Measurements from ENCODE around the gene IL10RB.
A peak's percentile ranks its signal among the peaks of the same experiment; 100 is the strongest.

The IL10RB gene

DNA sequence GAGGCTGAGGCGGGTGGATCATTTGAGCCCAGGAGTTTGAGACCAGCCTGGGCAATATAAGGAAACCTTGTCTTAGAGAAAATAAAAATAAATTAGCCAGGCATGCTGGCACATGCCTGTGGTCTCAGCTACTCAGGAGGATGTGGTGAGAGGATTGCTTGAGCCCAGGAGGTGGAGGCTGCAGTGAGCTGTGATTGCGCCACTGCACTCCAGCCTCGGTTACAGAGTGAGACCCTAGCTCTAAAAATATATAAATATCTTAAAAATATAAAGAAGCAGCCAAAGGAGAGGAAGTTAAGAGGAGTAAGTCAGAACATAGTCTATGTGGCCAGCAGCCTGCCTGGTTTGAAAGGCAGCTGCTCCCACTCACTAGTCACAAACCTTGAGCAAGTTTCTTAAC lies 4.5 kb upstream of the IL10RB start:
- no peak for FAIRE-seq
- DNase-seq (ENCODE audit: extremely low spot score, insufficient read length, low read depth): no peak

DNA sequence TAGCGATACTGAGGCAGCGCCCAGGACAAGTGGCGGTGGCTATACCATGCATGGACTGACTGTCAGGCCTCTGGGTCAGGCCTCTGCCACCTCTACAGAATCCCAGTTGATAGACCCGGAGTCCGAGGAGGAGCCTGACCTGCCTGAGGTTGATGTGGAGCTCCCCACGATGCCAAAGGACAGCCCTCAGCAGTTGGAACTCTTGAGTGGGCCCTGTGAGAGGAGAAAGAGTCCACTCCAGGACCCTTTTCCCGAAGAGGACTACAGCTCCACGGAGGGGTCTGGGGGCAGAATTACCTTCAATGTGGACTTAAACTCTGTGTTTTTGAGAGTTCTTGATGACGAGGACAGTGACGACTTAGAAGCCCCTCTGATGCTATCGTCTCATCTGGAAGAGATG lies 3.2 kb upstream of the IL10RB start:
- no peak for FAIRE-seq

DNA sequence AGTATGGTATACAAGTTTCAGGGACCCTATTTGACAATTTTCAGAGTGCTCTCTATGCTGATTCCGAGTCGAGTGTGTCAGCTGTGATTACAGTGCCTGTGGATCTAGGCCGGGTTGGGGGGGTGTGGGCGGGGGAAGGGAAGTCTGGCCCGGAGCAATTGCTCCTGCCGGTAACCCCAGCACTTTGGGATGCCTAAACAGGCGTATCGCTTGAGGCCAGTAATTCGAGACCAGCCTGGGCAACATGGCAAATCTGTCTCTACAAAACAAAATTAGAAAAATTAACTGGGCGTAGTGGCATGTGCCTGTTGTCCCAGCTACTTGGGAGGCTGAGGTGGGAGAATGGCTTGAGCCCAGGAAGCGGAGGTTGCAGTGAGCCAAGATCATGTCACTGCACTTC lies 1.6 kb upstream of the IL10RB start:
- FAIRE-seq: no peak

More for the DNA sequence above, 3.2 kb upstream of the IL10RB start:
- no peak for DNase-seq (ENCODE audit: extremely low spot score, insufficient read length, low read depth)

DNA sequence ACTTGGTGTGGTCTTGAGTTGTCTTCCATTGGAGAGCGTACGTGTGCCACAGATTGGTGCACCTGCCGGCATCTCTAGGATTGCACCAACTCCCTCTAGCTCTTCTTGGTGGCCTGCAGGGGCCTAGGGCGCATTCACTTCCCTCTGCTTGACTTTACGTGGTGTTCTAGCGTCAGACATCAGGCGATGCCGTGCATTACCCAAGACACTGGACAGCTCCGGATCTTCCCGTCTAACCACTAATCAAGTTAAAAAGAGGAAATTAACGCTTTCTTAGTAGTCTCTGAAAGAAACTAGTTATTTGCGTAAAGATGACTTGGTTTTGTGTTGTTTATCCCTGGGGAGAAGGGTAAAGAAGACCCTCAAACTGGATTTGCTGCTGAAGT lies 510 bp upstream of the IL10RB start:
- DNase-seq (ENCODE audit: extremely low spot score, insufficient read length, low read depth) (peak; percentile 33), FAIRE-seq (peak; percentile 71)

More for the DNA sequence above, 1.6 kb upstream of the IL10RB start:
- DNase-seq (ENCODE audit: extremely low spot score, insufficient read length, low read depth): no peak

DNA sequence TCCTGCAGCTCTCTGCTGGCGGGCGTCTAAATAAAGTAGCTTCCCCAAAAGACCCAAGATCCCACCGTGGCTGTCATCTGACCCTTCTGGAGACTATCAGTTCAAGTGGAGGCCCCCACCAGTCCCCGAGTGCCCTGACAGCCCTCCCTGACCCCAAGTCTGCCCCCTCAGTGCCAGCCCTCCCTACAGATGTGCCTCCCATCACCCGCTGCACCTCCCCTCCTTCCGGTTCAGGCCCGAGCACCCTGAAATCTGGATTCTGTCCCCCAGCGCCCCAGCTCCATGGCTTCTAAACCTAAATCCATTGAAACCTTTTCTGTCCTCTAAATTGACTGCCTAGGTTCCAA lies 595 bp downstream of the IL10RB start:
- DNase-seq (ENCODE audit: extremely low spot score, insufficient read length, low read depth) (peak; percentile 15), FAIRE-seq (no peak)

DNA sequence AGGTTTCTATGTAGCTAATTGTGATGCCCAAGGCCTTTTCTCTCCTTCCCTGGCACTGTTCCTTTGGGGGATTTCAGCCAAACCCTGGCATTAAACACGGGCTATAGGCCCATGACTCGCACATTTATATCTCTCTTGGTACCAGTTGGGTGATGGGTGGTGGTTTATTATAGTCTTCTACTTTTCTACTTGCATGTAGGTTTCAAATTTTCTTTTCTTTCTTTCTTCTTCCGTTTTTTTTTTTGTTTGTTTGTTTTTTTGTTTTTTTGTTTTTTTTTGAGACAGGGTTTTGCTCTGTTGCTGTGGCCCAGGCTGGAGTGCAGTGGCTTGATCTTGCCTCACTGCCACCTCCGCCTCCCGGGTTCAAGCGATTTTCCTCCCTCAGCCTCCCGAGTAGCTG lies 1.1 kb downstream of the IL10RB start:
- FAIRE-seq: peak; percentile 50
- DNase-seq (ENCODE audit: extremely low spot score, insufficient read length, low read depth): no peak

DNA sequence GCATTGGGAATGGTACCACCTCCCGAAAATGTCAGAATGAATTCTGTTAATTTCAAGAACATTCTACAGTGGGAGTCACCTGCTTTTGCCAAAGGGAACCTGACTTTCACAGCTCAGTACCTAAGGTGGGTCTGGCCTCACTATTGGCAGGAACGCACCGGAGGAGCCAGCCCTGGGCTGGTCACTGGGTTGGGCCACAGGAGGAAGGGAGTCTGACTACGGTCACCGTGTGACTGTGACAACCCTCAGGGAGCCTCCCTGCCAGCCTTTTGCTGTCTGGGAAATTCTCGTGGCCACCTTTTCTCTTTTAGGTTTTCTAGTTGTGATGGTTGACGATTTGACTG lies 2.2 kb downstream of the IL10RB start:
- no peak for DNase-seq (ENCODE audit: extremely low spot score, insufficient read length, low read depth)
- no peak for FAIRE-seq

DNA sequence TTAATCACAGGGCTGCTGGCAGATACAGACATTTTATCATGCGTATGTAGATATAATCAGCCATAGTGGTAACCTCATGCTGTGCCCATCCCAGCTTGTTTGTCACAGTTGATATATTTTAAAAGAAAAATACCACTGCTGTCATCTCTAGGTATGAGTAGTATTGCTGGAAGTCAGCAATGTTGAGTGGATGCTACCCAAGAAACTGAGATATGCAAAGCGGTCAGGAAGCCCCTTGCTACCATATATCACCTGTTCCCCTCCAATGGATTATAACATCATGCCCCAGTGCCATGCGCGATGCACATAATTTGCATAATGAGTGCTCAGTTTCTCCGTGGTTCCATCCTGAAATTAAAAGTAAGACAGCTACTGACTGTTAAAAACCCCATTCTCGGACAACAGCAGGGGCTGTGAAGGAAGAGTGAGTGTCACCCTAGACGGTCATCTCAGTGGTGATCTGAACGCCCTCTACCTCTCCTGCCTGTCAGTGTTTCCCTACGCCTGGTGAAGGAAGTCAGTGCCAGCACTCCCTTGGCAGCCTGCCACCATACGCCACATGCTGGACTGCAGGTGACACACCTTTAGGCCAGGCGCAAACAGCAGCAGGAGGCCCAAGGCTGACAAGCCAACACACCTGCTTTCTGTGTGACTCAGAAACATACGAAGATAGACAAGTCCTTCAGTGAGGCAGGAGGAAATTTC lies 2.7 kb downstream of the IL10RB start:
- FAIRE-seq (peak; percentile 89), DNase-seq (ENCODE audit: extremely low spot score, insufficient read length, low read depth) (peak; percentile 11)

DNA sequence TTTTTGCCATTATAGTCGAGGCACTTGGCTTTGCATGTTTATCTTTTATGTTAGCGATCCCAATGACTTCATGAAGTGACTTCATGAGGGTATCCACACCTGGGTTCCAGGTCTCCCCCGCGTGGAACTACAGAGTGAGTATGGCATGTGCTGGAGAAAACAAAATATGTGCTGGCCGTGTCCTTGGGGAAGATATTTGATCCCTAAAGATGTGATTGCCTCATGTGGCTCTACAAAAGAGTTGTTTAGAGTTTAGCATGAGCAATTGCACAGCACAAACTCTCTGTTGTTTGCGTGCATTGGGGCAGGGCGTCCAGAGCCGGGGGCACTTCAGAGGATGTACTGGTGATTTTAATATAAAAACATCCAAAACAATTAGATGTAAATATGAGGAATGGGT lies 4.8 kb downstream of the IL10RB start:
- FAIRE-seq (no peak), DNase-seq (ENCODE audit: extremely low spot score, insufficient read length, low read depth) (no peak)

DNA sequence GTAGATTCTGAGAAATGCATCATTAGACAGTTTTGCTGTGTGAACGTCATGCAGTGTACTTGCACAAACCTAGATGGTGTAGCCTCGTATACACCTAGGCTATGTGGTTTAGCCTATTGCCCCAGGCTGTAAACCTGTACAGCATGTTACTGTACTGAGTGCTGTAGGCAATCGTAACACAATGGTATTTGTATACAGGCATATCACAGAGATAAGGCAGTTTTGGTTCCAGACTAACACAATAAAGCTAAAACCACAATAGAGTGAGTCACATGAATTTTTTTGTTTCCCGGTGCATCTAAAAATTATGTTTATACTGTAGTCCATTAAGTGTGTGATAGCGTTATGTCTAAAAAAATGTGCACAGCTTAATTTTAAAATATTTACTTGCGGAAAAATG lies 6.9 kb downstream of the IL10RB start:
- FAIRE-seq (no peak), DNase-seq (ENCODE audit: extremely low spot score, insufficient read length, low read depth) (no peak)

DNA sequence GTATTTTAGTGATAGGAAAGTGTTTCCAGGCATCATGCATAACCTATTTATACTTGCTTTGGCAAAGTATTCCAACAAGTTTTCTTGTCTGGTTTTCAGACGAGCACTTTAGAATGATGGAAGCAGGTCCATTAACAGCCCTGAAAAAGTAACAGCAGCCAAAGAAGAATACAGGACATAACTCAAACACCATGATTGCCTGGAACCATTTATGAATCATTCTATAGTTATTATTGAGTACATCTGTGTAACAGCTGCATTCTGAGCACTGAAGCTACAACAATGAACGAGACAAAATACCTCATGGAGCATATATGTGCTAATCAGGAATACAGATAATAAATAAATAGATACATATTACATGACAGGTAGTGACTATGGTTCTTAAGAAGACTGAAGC lies 12.6 kb downstream of the IL10RB start:
- DNase-seq (ENCODE audit: extremely low spot score, insufficient read length, low read depth): no peak
- FAIRE-seq: no peak

DNA sequence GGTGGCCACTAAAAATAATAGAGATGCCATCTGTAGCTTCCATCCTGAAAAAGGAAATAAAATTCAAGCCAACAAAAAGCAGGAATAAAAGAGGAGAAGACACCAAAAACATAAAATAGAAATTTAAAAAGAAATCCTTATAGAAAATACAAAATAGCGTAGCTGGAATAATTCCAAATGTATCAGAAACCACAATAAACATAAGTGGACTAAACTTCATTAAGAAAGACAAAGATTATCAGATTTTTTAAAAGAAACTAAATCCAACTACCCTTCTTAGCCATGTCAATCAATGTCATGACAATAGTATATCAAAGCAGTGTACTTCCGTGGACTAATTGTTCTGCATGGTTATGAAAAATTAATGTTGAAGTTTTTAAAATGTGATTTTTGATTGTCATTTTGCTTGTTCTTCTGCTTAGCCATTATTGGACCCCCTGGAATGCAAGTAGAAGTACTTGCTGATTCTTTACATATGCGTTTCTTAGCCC lies 13.2 kb downstream of the IL10RB start:
- FAIRE-seq: no peak
- no peak for DNase-seq (ENCODE audit: extremely low spot score, insufficient read length, low read depth)

DNA sequence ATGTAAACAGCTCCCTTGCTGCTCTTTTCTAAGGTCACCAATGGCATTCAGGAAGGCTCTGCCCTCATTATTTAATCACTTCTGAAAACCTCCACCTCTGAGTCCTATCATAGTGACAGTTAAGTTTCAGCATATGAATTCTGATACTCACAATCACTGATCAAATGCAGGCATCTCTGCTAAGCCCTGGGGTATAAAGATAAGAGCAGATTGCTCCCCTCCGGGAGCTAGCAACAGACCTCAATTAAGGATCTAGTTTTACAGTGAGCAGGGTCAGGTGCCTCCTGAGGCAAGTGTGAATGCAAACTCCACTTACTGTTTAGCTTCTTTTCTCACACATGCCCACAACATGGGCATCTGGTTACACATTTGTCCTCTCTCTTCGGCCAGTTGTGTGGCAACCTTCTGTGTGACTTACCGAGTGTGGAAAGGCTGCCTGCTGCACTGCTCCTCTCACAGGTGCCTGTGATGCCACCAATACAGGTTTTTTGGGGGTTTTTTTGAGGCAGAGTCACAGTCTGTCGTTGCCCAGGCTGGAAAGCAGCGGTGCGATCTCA lies 15.0 kb downstream of the IL10RB start:
- DNase-seq (ENCODE audit: extremely low spot score, insufficient read length, low read depth) (no peak), FAIRE-seq (no peak)

DNA sequence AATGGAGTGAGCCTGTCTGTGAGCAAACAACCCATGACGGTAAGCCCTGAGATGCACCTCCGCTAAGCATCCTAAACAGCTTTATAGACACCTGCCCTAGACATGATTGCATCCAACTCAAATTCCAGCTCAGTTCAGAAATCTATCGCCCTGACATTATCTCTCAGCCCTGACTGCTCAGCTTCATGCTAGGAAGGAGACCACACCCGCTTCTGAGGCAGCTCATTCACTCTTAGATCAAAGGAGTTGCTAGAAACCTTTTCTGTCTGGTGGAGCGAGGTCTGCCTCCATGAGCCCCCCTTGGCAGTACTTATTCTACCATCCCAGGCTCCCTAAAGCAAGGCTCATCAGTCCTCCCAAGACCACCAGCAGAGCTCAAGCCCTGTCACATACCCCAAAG lies 17.0 kb downstream of the IL10RB start:
- no peak for DNase-seq (ENCODE audit: extremely low spot score, insufficient read length, low read depth)
- no peak for FAIRE-seq

DNA sequence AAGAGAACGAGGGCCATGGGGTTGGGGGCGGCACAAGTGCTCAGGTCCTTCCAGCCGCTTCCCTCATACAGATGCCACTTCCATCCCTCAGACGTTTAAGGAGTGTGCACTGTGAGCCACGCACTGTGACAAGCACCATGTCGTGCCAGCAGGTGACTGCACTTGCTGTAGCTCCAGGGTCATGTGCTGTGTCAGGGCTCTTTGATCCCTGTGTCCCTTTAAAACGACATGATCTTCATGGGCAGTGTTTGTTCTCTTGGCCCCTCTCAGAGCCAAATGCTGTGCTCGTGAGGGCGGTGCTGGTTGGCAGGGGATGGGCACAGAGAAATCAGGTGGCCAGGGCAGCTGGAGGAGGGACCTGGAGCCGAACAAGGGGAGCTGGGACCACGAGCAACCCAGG lies 19.9 kb downstream of the IL10RB start:
- no peak for DNase-seq (ENCODE audit: extremely low spot score, insufficient read length, low read depth)
- FAIRE-seq: no peak

DNA sequence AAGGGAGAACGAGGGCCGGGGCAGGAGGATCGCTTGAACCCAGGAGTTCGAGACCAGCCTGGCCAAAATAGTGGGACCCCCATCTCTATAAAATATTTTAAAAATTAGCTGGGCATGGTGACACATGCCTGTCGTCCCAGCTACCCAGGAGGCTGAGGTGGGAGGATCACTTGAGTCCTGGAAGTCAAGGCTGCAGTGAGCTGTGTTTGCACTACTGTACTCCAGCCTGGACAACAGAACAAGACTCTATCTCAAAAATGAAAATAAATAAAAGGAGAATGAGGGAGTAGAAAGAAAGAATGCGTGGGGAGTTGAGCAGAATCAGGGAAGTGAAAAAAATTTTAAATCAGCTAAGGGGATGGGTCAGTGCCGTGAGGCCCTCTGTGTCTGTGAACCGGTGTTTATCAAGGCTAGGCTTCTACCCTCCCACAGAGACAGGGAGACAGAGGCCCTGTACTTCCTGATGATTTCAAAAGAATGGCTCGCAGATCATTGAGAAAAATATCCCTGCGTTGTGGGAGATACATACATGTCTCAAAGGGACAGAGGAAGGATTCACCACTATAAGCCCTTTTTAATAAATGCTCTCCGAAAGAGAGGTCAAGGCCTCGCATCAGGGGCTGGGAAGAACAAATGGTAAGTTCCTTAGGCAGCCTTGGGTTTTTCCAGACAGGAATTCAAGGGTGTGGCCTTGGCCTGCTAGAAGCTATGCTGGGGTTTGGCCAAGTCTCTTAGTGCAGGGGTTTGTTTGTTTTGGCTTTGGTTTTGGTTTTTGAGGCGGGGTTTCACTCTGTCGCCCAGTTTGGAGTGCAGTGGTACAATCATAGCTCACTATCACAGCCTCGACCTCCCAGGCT lies 20.7 kb downstream of the IL10RB start:
- no peak for FAIRE-seq

DNA sequence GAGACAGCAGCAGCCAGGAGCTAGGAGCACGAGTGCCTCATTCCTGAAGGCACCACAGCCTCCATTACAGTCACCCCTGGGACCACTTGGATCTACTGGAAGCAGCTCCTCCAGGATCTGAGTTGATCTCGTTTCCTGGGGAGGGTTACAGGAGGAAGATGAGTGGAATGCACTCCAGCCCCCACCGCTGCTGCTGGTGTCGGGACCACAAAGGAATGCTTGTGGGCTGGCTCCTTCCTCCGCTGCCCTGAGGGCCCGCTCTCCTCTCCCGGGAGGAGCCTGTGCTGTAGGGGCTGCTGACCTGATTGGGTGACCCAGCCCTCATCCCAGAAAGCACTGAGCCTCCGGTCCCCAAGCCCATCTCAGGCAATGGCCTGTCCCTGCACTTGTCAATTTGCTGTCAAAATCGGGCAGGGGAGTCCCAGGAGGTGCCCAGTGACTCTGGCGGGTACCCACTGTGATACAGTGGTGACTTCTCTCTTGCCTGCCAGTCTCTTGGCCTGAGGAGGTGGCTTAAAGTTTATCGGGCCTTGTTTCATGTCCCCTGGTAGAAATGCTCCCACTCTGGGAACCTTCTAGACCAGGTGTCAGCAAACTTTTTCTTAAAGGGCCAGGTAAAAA lies 23.1 kb downstream of the IL10RB start:
- FAIRE-seq (no peak), DNase-seq (ENCODE audit: extremely low spot score, insufficient read length, low read depth) (no peak)

More for the DNA sequence above, 20.7 kb downstream of the IL10RB start:
- DNase-seq (ENCODE audit: extremely low spot score, insufficient read length, low read depth): no peak

DNA sequence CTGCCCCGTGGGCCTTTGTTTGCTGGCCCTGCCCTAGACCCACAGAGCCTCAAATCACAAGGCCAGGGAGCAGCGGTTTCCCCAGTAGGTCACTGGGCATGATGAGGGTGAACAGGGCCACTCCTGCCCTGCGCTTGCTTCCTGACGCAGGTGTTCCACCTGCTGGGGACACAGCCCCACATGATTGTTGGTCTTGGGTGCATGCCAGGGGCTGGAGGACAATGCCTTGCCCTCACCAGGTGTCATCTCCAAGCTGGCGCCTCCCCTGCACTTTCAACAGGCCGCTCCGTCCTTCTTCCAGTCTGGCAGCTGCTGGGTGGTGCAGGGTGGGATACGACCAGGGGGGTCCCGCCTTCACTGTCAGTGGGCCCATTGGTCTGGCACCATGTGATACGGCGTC lies 24.3 kb downstream of the IL10RB start:
- FAIRE-seq: no peak
- no peak for DNase-seq (ENCODE audit: extremely low spot score, insufficient read length, low read depth)

DNA sequence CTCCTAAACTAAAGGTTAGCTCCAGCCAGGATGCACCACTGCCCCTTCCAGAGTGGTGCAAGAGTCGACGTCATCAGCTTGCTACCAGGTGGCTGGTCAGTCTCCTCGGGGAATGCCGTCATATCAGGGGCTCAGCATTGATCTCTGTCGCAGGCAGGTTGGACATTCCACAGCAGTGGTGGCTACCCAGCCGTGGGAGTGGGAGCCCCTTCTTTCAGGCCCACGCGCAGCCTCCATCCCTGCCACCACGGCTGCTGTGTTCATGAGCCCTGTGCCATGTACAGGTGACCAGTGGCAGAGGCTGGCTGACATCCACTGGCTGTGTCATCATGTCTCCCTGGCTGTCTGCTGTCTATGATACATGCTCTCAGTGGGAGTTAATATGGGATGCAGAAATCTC lies 25.5 kb downstream of the IL10RB start:
- no peak for FAIRE-seq
- no peak for DNase-seq (ENCODE audit: extremely low spot score, insufficient read length, low read depth)

DNA sequence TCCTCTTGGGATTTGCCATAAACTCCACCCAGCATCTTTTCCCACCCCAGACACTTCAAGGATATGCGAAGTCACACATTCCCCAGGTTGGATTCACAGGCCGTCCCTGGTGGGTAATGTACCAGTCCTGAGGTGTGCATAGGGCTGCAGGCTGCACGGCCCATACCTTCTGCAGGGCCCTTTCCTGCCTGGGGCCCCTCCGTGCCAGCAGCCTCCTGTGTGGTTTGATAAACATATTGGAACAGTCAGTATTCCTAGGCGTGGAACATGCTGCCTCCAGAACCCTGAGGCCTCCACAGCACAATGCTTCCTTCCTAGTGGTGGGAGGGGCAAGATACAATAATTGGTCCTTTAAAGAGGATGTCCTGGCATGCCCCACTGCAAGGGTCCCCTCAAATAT lies 26.6 kb downstream of the IL10RB start:
- no peak for FAIRE-seq
- DNase-seq (ENCODE audit: extremely low spot score, insufficient read length, low read depth): no peak

DNA sequence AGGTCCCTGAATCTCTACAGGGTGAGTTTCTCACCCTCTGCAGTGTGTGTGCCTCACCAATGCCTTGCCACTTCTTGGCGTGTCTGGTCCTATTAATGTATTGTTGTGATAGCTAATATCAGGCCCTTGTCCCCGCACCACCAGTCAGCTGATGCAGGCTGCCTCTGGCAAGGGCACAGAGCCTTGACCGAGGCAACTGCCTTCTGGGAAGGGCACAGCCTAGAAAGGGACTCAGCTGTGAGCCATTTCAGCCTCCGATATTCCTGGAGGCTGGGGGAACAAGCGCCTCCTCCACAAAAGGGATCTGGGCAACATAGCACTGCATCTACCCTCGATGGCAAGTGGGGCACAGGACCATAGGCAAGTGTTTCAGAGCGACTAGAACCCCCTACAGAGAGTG lies 27.0 kb downstream of the IL10RB start:
- FAIRE-seq (no peak), DNase-seq (ENCODE audit: extremely low spot score, insufficient read length, low read depth) (no peak)
